IMR-90 (cell line): Measurements from ENCODE around the gene ACTBL2. TPM values are rescaled to one million over a fixed set of nuclear protein-coding genes. Genes with fewer than 3 reads are reported as not detected.
A peak's percentile ranks its signal among the peaks of the same experiment; 100 is the strongest.

ENCODE experiments used
- ATAC-seq: fragments of 200-7000 bp; cut with Tn5 transposase; 2 replicates; pipeline ENCODE4 v1.9.1; 2020; ENCODE audit warnings: low read depth, mild to moderate bottlenecking, moderate library complexity
- BruUV-seq: library from RNA; stranded (reverse); fragments of 400-500 nt; replicated peaks from 2 replicates; lab custom pipeline; 2021; lab: Mats Ljungman, UMichigan
- CTCF ChIA-PET: fragments of 300-600 bp; formaldehyde crosslinking; extraction: SDS; loops from one replicate; lab custom pipeline; 2021; ENCODE audit warnings: antibody characterized with exemption; lab: Yijun Ruan, JAX
- POLR2A ChIA-PET: fragments of 300-600 bp; sonication (Branson Sonifier 250); formaldehyde crosslinking; loops from one replicate; lab custom pipeline; 2022; ENCODE audit warnings: antibody characterized with exemption; ENCODE audit not compliant: unreplicated experiment; lab: Charles Lee
- DNase-seq: peaks from one replicate; pipeline ENCODE4 v3.0.0; 2013
- H2AFZ ChIP-seq: replicated peaks from 2 replicates; pipeline ENCODE3; 2013; ENCODE audit warnings: low read length, mild to moderate bottlenecking; ENCODE audit not compliant: poor library complexity
- H2AK5ac ChIP-seq: 2 replicates; pipeline ENCODE4 v1.6.1; 2013; ENCODE audit warnings: low read depth, low read length, inconsistent platforms
- H2AK9ac ChIP-seq: replicated peaks from 2 replicates; pipeline ENCODE3; 2013; ENCODE audit warnings: mild to moderate bottlenecking, low read depth, low read length, moderate library complexity; ENCODE audit not compliant: poor library complexity
- H2BK120ac ChIP-seq: 2 replicates; pipeline ENCODE4 v1.6.1; 2013; ENCODE audit warnings: low read depth, low read length, inconsistent platforms
- H2BK15ac ChIP-seq: 3 replicates; pipeline ENCODE4 v1.6.1; 2013; ENCODE audit warnings: low read depth, low read length, inconsistent platforms
- H2BK20ac ChIP-seq: 2 replicates; pipeline ENCODE4 v1.6.1; 2013; ENCODE audit warnings: low read depth, mild to moderate bottlenecking, inconsistent platforms, low read length, moderate library complexity
- H2BK5ac ChIP-seq: 2 replicates; pipeline ENCODE4 v1.6.1; 2013; ENCODE audit warnings: mild to moderate bottlenecking, low read depth, low read length, inconsistent platforms; ENCODE audit not compliant: poor library complexity, severe bottlenecking
- H3K14ac ChIP-seq: replicated peaks from 2 replicates; pipeline ENCODE4 v1.6.1; 2013; ENCODE audit warnings: low read depth, low read length, inconsistent platforms
- H3K18ac ChIP-seq: 2 replicates; pipeline ENCODE4 v1.6.1; 2013; ENCODE audit warnings: low read depth, low read length, control low read depth
- H3K23ac ChIP-seq: 2 replicates; pipeline ENCODE4 v1.6.1; 2013; ENCODE audit warnings: low read depth, low read length, inconsistent platforms
- H3K27ac ChIP-seq: 2 replicates; pipeline ENCODE4 v1.5.1; 2013; ENCODE audit warnings: mild to moderate bottlenecking, control low read depth, low read length; ENCODE audit not compliant: insufficient read depth
- H3K27me3 ChIP-seq: 2 replicates; pipeline ENCODE4 v1.6.1; 2013; ENCODE audit warnings: low read length; ENCODE audit not compliant: control insufficient read depth, insufficient read depth
- H3K36me3 ChIP-seq: 2 replicates; pipeline ENCODE4 v1.6.1; 2013; ENCODE audit warnings: low read length, mixed read lengths; ENCODE audit not compliant: control insufficient read depth, insufficient read depth
- H3K4ac ChIP-seq: 2 replicates; pipeline ENCODE4 v1.6.1; 2013; ENCODE audit warnings: low read depth, low read length, inconsistent platforms
- H3K4me1 ChIP-seq: 2 replicates; pipeline ENCODE4 v1.6.1; 2013; ENCODE audit warnings: low read length, mixed read lengths; ENCODE audit not compliant: control insufficient read depth, insufficient read depth
- H3K4me2 ChIP-seq: 2 replicates; pipeline ENCODE4 v1.6.1; 2013; ENCODE audit warnings: low read depth, mild to moderate bottlenecking, control low read depth, low read length, moderate library complexity
- H3K4me3 ChIP-seq: 2 replicates; pipeline ENCODE4 v1.5.1; 2013; ENCODE audit warnings: low read depth, mild to moderate bottlenecking, control low read depth, low read length, moderate library complexity; ENCODE audit not compliant: insufficient read depth
- H3K56ac ChIP-seq: 2 replicates; pipeline ENCODE4 v1.6.1; 2013; ENCODE audit warnings: low read length, inconsistent platforms; ENCODE audit not compliant: insufficient read depth; ENCODE audit errors: extremely low read depth
- H3K79me1 ChIP-seq, 2 experiments: 2 replicates each; pipeline ENCODE4 v1.6.1; 2013; ENCODE audit warnings: low read length in 2 of 2, inconsistent platforms in 1 of 2, low read depth in 1 of 2
- H3K9ac ChIP-seq: 2 replicates; pipeline ENCODE4 v1.6.1; 2013; ENCODE audit warnings: low read depth, low read length, control low read depth
- H3K9me1 ChIP-seq: 2 replicates; pipeline ENCODE4 v1.6.1; 2013; ENCODE audit warnings: low read length, inconsistent platforms; ENCODE audit not compliant: insufficient read depth
- H3K9me3 ChIP-seq: 2 replicates; pipeline ENCODE4 v1.6.1; 2013; ENCODE audit warnings: low read length; ENCODE audit not compliant: control insufficient read depth, insufficient read depth
- H4K20me1 ChIP-seq: 2 replicates; pipeline ENCODE4 v1.6.1; 2013; ENCODE audit warnings: low read length, inconsistent platforms; ENCODE audit not compliant: insufficient read depth
- H4K5ac ChIP-seq: 2 replicates; pipeline ENCODE4 v1.6.1; 2013; ENCODE audit warnings: mild to moderate bottlenecking, low read depth, low read length, control low read depth
- H4K8ac ChIP-seq, 2 experiments: 2 replicates each; pipeline ENCODE4 v1.6.1; 2013; ENCODE audit warnings: low read depth in 2 of 2, low read length in 2 of 2, control low read depth in 1 of 2, inconsistent platforms in 1 of 2
- H4K91ac ChIP-seq: 2 replicates; pipeline ENCODE4 v1.6.1; 2013; ENCODE audit warnings: low read depth, low read length, inconsistent platforms; ENCODE audit not compliant: insufficient read depth
- BHLHE40 ChIP-seq: fragments of 150-350 bp; IDR thresholded peaks from 2 replicates; pipeline ENCODE4 v1.6.1; 2016; ENCODE audit warnings: mild to moderate bottlenecking, low read depth, low read length
- CEBPB ChIP-seq: IDR thresholded peaks from 2 replicates; pipeline ENCODE4 v1.6.1; 2012; ENCODE audit warnings: low read depth, low read length, improper control_type of control experiment
- CHD1 ChIP-seq: IDR thresholded peaks from 2 replicates; pipeline ENCODE4 v1.6.1; 2012; ENCODE audit warnings: low read depth, low read length, improper control_type of control experiment
- FOS ChIP-seq: fragments of 150-350 bp; IDR thresholded peaks from 2 replicates; pipeline ENCODE4 v1.6.1; 2016; ENCODE audit warnings: low read depth, low read length
- MAFK ChIP-seq: IDR thresholded peaks from 2 replicates; pipeline ENCODE4 v1.6.1; 2012; ENCODE audit warnings: low read depth, low read length, improper control_type of control experiment
- MAZ ChIP-seq: IDR thresholded peaks from 2 replicates; pipeline ENCODE4 v1.6.1; 2012; ENCODE audit warnings: low read depth, mild to moderate bottlenecking, low read length, improper control_type of control experiment, moderate library complexity, borderline replicate concordance
- NFE2L2 ChIP-seq: fragments of 150-350 bp; IDR thresholded peaks from 2 replicates; pipeline ENCODE4 v1.6.1; 2016; ENCODE audit warnings: low read depth, mild to moderate bottlenecking, low read length
- RAD21 ChIP-seq: IDR thresholded peaks from 2 replicates; pipeline ENCODE4 v1.6.1; 2012; ENCODE audit warnings: low read length, improper control_type of control experiment
- RCOR1 ChIP-seq: IDR thresholded peaks from 2 replicates; pipeline ENCODE4 v1.6.1; 2012; ENCODE audit warnings: mild to moderate bottlenecking, low read length, improper control_type of control experiment; ENCODE audit not compliant: insufficient replicate concordance
- RFX5 ChIP-seq: IDR thresholded peaks from 2 replicates; pipeline ENCODE4 v1.8.0; 2012; ENCODE audit warnings: low read depth, mild to moderate bottlenecking, low read length, moderate library complexity
- SMC3 ChIP-seq: fragments of 150-350 bp; IDR thresholded peaks from 2 replicates; pipeline ENCODE4 v1.6.1; 2016; ENCODE audit warnings: low read depth, mild to moderate bottlenecking, antibody characterized with exemption, low read length, moderate library complexity
- WGBS, 2 experiments: methylation state at CpG; one replicate each; pipeline versions ENCODE4 v1.1.5 to v1.1.7; 2013; ENCODE audit warnings: missing lambda C conversion rate in 2 of 2; ENCODE audit not compliant: insufficient read length in 1 of 2; ENCODE audit errors: extremely low coverage in 2 of 2; 5-methylcytosine and 5-hydroxymethylcytosine counted together
- dilution Hi-C: fragments of 300-500 bp; cut with HindIII; formaldehyde crosslinking; loops from one replicate; pipeline ENCODE4 v1.14.3; 2018; ENCODE audit warnings: low sequenced_read_pairs; ENCODE audit not compliant: unreplicated experiment
- in situ Hi-C: fragments of 300-500 bp; cut with MboI; formaldehyde crosslinking; loops from 3 replicates; pipeline ENCODE4 v1.14.3; 2019; ENCODE audit warnings: low sequenced_read_pairs, inconsistent platforms, mixed read lengths
- intact Hi-C: fragments of 100-400 bp; cut with micrococcal nuclease; formaldehyde crosslinking; loops from 2 replicates; pipeline ENCODE4 v1.10.0; 2022
- polyA plus RNA-seq, 3 experiments: library from polyadenylated mRNA; depleted of rRNA; stranded (reverse); fragments of >200 nt; gene quantifications; 2 replicates each; pipeline ENCODE4 v1.2.3, GENCODE V29; 2012; ENCODE audit warnings: low replicate concordance in 1 of 3
- total RNA-seq: library from RNA; depleted of rRNA; stranded (reverse); fragments of >200 nt; gene quantifications from 2 replicates; pipeline ENCODE4 v1.2.3, GENCODE V29; 2012
- TF ChIP-seq, protein P1 (sequence below): fragments of 150-350 bp; IDR thresholded peaks from 2 replicates; pipeline ENCODE4 v1.6.1; 2017; ENCODE audit warnings: mild to moderate bottlenecking, antibody characterized with exemption, low read length, low read depth
- TF ChIP-seq, protein P2 (sequence below): conservative IDR thresholded peaks from 2 replicates; pipeline ENCODE4 v1.5.1; 2012; ENCODE audit warnings: mild to moderate bottlenecking, low read depth, low read length, improper control_type of control experiment

The ACTBL2 gene
- total and polyA plus RNA-seq, 2 of the 4 experiments (the other 2 are of a cell fraction), result 0.29 to 1.6 TPM

DNA sequence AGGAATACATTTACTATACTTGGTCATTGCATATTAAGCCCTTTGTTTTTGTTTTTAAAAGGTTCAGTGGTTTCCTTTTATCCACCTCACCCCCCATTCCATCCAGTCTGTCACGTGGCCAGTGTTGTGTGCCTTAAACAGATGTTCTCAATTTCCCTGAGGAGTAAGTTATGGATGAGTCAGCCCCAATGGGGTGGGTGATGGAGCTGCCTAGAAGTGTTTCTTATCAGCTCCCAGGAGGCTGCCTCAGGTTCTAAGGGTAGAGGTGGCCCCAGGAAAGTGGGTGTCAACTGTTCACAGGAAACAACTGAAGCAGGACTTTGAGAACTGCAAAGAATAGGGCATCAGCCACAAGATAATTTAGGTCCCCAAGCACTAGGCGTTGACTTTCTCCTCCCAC is 41.1 kb downstream of the ACTBL2 start (continued):
- TF ChIP-seq SMC3 (no peak), MAZ (peak; percentile 68; the same call in 1 of the 2 replicates), CEBPB (no peak), FOS (peak; percentile 88), NFE2L2 (no peak), MAFK (peak; percentile 34; the same call in 1 of the 2 replicates), RAD21 (peak; percentile 30)

DNA sequence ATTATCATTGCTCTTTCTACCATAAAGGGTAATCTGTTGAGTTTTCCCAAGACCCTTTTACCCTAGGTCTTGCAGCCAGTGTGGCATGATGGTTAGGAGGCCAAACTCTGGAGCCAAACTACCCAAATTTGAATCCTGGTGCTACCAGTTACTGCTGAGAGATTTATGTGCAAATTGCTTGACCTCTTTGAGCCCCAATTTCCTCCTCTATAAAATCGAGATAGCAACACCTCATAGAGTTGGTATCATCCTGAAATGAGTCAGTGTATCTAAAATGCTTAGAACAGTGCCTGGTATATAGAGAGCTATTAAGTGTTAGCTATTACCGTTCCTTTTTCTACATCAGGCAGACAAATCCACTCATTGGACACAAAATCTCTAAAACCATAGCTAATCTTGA is 43.0 kb downstream of the ACTBL2 start:
- peaks cover 26% of the 10 kb centered on the region for H3K9me1 ChIP-seq
- H2BK15ac ChIP-seq, result peak overlapping the region; percentile 57; the same call in 1 of the 3 replicates
- H3K9me3 ChIP-seq, result no peaks in the 10 kb centered on the region
- peak overlapping the region; percentile 86 for H2BK120ac ChIP-seq
- H2AFZ ChIP-seq, result no peak overlapping the region
- no peak overlapping the region for H2AK9ac ChIP-seq
- no peak for ATAC-seq
- in situ Hi-C loops (no loop called here), dilution Hi-C loops (no loop called here), intact Hi-C loops (loop anchor here (5.0 kb wide), 1 partner anchor 57 kb away; no protein-coding TSS in a partner anchor)
- no peaks in the 10 kb centered on the region for H3K27me3 ChIP-seq
- H3K4me2 ChIP-seq, result no peak overlapping the region
- no peak overlapping the region for H3K4me3 ChIP-seq
- no TSS peak for BruUV-seq
- H3K4me1 ChIP-seq, result peaks cover 47% of the 10 kb centered on the region
- peak overlapping the region; percentile 64; the same call in 1 of the 2 replicates for H4K91ac ChIP-seq
- H3K79me1 ChIP-seq, result peaks cover 0 to 15% of the 10 kb centered on the region in 2 experiments; a peak in 1 of 4 replicates
- ChIA-PET POLR2A (no interaction called here), CTCF (interaction anchor here (1.2 kb wide), 1 partner anchor 17 kb away, joined by 3 read pairs; no protein-coding TSS in a partner anchor)
- no peak overlapping the region for H3K56ac ChIP-seq
- H3K18ac ChIP-seq, result peak overlapping the region; percentile 91
- H4K8ac ChIP-seq, result peak overlapping the region in 1 of 2 experiments; percentile 76; a peak in 2 of 4 replicates
- H2BK20ac ChIP-seq, result peak overlapping the region; percentile 80
- H4K5ac ChIP-seq, result peak overlapping the region; percentile 94
- H3K23ac ChIP-seq, result peak overlapping the region; percentile 31; the same call in 1 of the 2 replicates
- no peak overlapping the region for H3K9ac ChIP-seq
- H3K36me3 ChIP-seq, result no peaks in the 10 kb centered on the region
- peak overlapping the region; percentile 90; the same call in 1 of the 2 replicates for H3K27ac ChIP-seq
- no CpG with 5 or more reads among the region's 2 CpGs for WGBS, 2 experiments
- H3K14ac ChIP-seq, result peak overlapping the region; percentile 75
- H4K20me1 ChIP-seq, result no peaks in the 10 kb centered on the region
- peak overlapping the region; percentile 70; the same call in 1 of the 2 replicates for H3K4ac ChIP-seq
- peak overlapping the region; percentile 70 for H2BK5ac ChIP-seq
- no peak for DNase-seq
- 0 out of 2 replicates have a peak overlapping the region, but pooled peaks have one; percentile 28 for H2AK5ac ChIP-seq
- TF ChIP-seq CHD1 (no peak), BHLHE40 (no peak), RAD21 (no peak), NFE2L2 (no peak), FOS (no peak), RCOR1 (no peak), MAFK (no peak), RFX5 (no peak), CEBPB (no peak), SMC3 (no peak), MAZ (no peak)
- TF ChIP-seq, protein P1, sequence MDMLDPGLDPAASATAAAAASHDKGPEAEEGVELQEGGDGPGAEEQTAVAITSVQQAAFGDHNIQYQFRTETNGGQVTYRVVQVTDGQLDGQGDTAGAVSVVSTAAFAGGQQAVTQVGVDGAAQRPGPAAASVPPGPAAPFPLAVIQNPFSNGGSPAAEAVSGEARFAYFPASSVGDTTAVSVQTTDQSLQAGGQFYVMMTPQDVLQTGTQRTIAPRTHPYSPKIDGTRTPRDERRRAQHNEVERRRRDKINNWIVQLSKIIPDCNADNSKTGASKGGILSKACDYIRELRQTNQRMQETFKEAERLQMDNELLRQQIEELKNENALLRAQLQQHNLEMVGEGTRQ, result no peak
- TF ChIP-seq, protein P2, sequence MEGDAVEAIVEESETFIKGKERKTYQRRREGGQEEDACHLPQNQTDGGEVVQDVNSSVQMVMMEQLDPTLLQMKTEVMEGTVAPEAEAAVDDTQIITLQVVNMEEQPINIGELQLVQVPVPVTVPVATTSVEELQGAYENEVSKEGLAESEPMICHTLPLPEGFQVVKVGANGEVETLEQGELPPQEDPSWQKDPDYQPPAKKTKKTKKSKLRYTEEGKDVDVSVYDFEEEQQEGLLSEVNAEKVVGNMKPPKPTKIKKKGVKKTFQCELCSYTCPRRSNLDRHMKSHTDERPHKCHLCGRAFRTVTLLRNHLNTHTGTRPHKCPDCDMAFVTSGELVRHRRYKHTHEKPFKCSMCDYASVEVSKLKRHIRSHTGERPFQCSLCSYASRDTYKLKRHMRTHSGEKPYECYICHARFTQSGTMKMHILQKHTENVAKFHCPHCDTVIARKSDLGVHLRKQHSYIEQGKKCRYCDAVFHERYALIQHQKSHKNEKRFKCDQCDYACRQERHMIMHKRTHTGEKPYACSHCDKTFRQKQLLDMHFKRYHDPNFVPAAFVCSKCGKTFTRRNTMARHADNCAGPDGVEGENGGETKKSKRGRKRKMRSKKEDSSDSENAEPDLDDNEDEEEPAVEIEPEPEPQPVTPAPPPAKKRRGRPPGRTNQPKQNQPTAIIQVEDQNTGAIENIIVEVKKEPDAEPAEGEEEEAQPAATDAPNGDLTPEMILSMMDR, result no peak
